Lung (tissue), 12 donors: ENCODE measurements around the gene GPR25. TPM values are rescaled to one million over a fixed set of nuclear protein-coding genes. Genes with fewer than 3 reads are reported as not detected.

ENCODE experiments used
- ATAC-seq: fragments of 200-7000 bp; cut with Tn5 transposase; one replicate; pipeline ENCODE4 v1.9.1; 2020; ENCODE audit warnings: moderate number of reproducible peaks; ENCODE audit not compliant: insufficient read depth, low FRiP score
- DNase-seq, 3 donors: peaks; one replicate each; pipeline ENCODE4 v3.0.0-alpha.2; 2013 to 2017
- H3K27ac ChIP-seq, 2 donors: one replicate each; pipeline ENCODE4 v1.5.1; 2013; ENCODE audit warnings: mild to moderate bottlenecking in 2 of 2, moderate library complexity in 2 of 2, control low read depth in 1 of 2, inconsistent platforms in 1 of 2, low read depth in 1 of 2, low read length in 1 of 2
- H3K27me3 ChIP-seq, 3 donors: one replicate each; pipeline ENCODE4 v1.5.1; 2013; ENCODE audit warnings: low read length in 2 of 3; ENCODE audit not compliant: control insufficient read depth in 3 of 3, insufficient read depth in 3 of 3
- H3K36me3 ChIP-seq, 4 donors: one replicate each; pipeline ENCODE4 v1.5.1; 2013; ENCODE audit warnings: low read length in 4 of 4, mild to moderate bottlenecking in 1 of 4, moderate library complexity in 1 of 4; ENCODE audit not compliant: control insufficient read depth in 4 of 4, insufficient read depth in 4 of 4
- H3K4me1 ChIP-seq, 5 donors: one replicate each; pipeline ENCODE4 v1.5.1; 2013; ENCODE audit warnings: low read length in 5 of 5, mild to moderate bottlenecking in 2 of 5, moderate library complexity in 1 of 5; ENCODE audit not compliant: control insufficient read depth in 5 of 5, insufficient read depth in 5 of 5
- H3K4me3 ChIP-seq: one replicate; pipeline ENCODE4 v1.5.1; 2013; ENCODE audit warnings: mild to moderate bottlenecking, control low read depth, moderate library complexity
- H3K9ac ChIP-seq, 2 donors: one replicate each; pipeline ENCODE4 v1.5.1; 2013; ENCODE audit warnings: low read length in 2 of 2, control low read depth in 1 of 2; ENCODE audit not compliant: insufficient read depth in 1 of 2
- H3K9me3 ChIP-seq, 4 donors: one replicate each; pipeline ENCODE4 v1.5.1; 2013; ENCODE audit warnings: low read length in 3 of 4, mild to moderate bottlenecking in 1 of 4, moderate library complexity in 1 of 4; ENCODE audit not compliant: control insufficient read depth in 4 of 4, insufficient read depth in 3 of 4
- CTCF ChIP-seq: IDR thresholded peaks from 2 replicates; pipeline ENCODE4 v1.5.1; 2012; ENCODE audit warnings: mild to moderate bottlenecking; ENCODE audit errors: control extremely low read depth, extremely low read depth
- WGBS, 2 donors: extraction: QIAGEN DNeasy Blood & Tissue Kit; methylation state at CpG; one replicate each; pipeline ENCODE4 v1.1.7; 2013; 5-methylcytosine and 5-hydroxymethylcytosine counted together
- polyA plus RNA-seq, 2 donors: library from polyadenylated mRNA; stranded (reverse); fragments of 200-250 nt; gene quantifications; one replicate each; pipeline ENCODE4 v1.2.1, GENCODE V29; 2013
- total RNA-seq, 2 donors: library from RNA; depleted of rRNA in 1 of 2; stranded (reverse); fragments of >200 nt in 1 of 2; gene quantifications; one replicate each; pipeline ENCODE4 v1.2.1, GENCODE V29; 2014 to 2021
- donor health status: control.
- donor health status: control.
- donor health status: Bipolar disorder and iron deficiency.
- donor health status: healthy.
- donor health status: DM: yes; HTN: yes; CAD: no.

Gene GPR25
- total and polyA plus RNA-seq, 4 donors, result 0.16 to 1.0 (median 0.63) TPM

- DNase-seq, result no peak
- ATAC-seq, result no peak
- Histone ChIP-seq H3K9ac (no peak overlapping the region), H3K27ac (no peak overlapping the region), H3K4me3 (no peak overlapping the region), H3K4me1 (peaks cover 0 to 20% (median 5%) of the 10 kb centered on the region in 5 donors), H3K36me3 (no peaks in the 10 kb centered on the region), H3K27me3 (no peaks in the 10 kb centered on the region), H3K9me3 (no peaks in the 10 kb centered on the region)
- no peak for TF ChIP-seq CTCF
- WGBS, 2 donors, result 51 to 55% methylated on average over 11 of the region's 11 CpGs
These were observed 14.3 kb downstream of the GPR25 start for GRCh38 chr1:200887036-200887435.

GRCh38 chr1:200887772-200888348 is 15.1 kb downstream of the GPR25 start:
- 65 to 74% methylated on average over 9 of the region's 9 CpGs for WGBS, 2 donors

GRCh38 chr1:200888349-200888838 is 15.6 kb downstream of the GPR25 start:
- no peak overlapping the region for H3K27ac ChIP-seq
- H3K4me3 ChIP-seq, result no peak overlapping the region

More at GRCh38 chr1:200887772-200888348, 15.1 kb downstream of the GPR25 start:
- H3K9ac ChIP-seq, result no peak overlapping the region
- H3K36me3 ChIP-seq, result no peaks in the 10 kb centered on the region
- no peaks in the 10 kb centered on the region for H3K27me3 ChIP-seq
- no peak overlapping the region for H3K27ac ChIP-seq
- no peak for ATAC-seq
- H3K4me3 ChIP-seq, result no peak overlapping the region
- peaks cover 0 to 28% (median 9%) of the 10 kb centered on the region in 5 donors for H3K4me1 ChIP-seq
- H3K9me3 ChIP-seq, result no peaks in the 10 kb centered on the region
- TF ChIP-seq CTCF, result no peak
- DNase-seq, result no peak

More at GRCh38 chr1:200888349-200888838, 15.6 kb downstream of the GPR25 start:
- Histone ChIP-seq H3K9ac (no peak overlapping the region), H3K9me3 (no peaks in the 10 kb centered on the region), H3K36me3 (no peaks in the 10 kb centered on the region), H3K4me1 (peaks cover 0 to 34% (median 10%) of the 10 kb centered on the region in 5 donors), H3K27me3 (no peaks in the 10 kb centered on the region)
- no peak for DNase-seq
- 37 to 48% methylated on average over 7 of the region's 7 CpGs for WGBS, 2 donors
- no peak for TF ChIP-seq CTCF
- no peak for ATAC-seq
